ENCODE results near the gene UTP14C. TPM values are rescaled to one million over a fixed set of nuclear protein-coding genes. Genes with fewer than 3 reads are reported as not detected.

UTP14C gene
- total and polyA plus RNA-seq, 2 of the 13 experiments (the other 11 are each of a cell fraction or from before 2014, with no cell fraction given): 8.8 to 12.2 TPM

DNA sequence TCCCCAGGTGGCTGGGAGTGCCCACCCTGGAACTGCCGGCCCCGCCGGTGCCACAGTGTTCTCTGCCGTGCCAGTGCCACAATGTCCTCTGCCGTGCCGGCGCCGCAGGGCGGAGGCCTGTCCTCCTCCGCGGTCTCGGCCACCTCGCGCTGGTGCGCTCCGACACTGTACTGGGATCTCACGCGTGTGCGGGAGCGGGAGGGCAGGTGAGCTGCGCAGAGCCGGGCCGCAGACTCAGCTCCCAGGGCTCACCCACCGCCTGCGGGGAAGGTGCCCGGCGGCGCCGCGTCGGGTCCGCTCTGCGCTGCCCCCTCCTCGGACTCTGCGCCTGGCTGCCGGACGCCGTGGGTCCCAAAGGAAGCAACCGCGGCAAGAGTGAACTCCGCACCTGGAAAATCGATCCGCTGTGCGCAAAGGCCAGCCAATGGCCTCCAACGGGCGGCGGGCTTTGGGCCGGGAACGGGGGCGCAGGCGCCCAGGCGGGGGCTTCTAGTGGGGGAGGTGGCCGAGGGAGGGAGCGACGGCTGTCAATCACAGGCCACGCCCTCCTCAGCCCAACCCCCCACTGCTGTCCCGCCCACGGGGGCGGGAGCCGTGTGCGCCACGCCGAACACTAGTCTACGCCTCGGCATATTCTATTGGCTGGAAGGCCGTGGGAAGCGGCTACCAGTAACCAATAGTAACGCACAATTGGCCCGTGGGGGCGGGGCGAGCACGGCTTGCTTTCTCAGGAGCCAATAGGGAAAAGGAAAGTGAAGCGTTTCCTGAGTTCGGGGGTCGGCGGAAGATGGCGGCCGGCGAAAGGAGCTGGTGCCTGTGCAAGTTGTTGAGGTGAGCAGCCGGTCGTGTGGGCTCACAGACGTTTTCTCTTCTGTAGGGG is 12.6 kb upstream of the UTP14C start, which contains the start of gene ALG11 (continued):
- TF ChIP-seq ZNF567 (CRISPR knock-in tag; IDR thresholded peaks at IDR 0.05; ENCODE audit: borderline replicate concordance) (peak; percentile 30; the same call in 1 of the 2 replicates), ZNF878 (CRISPR knock-in tag; IDR thresholded peaks at IDR 0.05) (0 out of 2 replicates have a peak, but pooled peaks have one; percentile 62), ZNF317 (CRISPR knock-in tag; IDR thresholded peaks at IDR 0.05) (peak; percentile 32; the same call in 1 of the 2 replicates), MATR3 (CRISPR knock-in tag; IDR thresholded peaks at IDR 0.05) (no peak), CAMTA2 (CRISPR knock-in tag; IDR thresholded peaks at IDR 0.05; ENCODE audit: borderline replicate concordance) (peak; percentile 82; the same call in 1 of the 2 replicates), SALL1 (CRISPR knock-in tag; IDR thresholded peaks at IDR 0.05) (peak; percentile 98), ZMAT3 (CRISPR knock-in tag; conservative IDR thresholded peaks at IDR 0.05) (peak; percentile 92; the same call in 1 of the 2 replicates), ZNF670 (CRISPR knock-in tag; IDR thresholded peaks at IDR 0.05; ENCODE audit: borderline replicate concordance) (no peak; the same call in 1 of the 2 replicates), ZNF614 (CRISPR knock-in tag; IDR thresholded peaks at IDR 0.05; ENCODE audit: borderline replicate concordance) (peak; percentile 74; the same call in 1 of the 2 replicates), SNAPC2 (CRISPR knock-in tag; IDR thresholded peaks at IDR 0.05) (peak; percentile 78), MAFF (IDR thresholded peaks at IDR 0.05; ENCODE audit: low read depth, low read length) (no peak), JUNB (CRISPR knock-in tag; IDR thresholded peaks at IDR 0.05; ENCODE audit: borderline replicate concordance) (no peak), KAT2B (IDR thresholded peaks at IDR 0.05; ENCODE audit: borderline replicate concordance, low read depth, low read length) (peak; percentile 70; the same call in 1 of the 2 replicates), SUZ12 (IDR thresholded peaks at IDR 0.05; ENCODE audit: low read depth, low read length) (no peak), ZNF619 (CRISPR knock-in tag; IDR thresholded peaks at IDR 0.05) (peak; percentile 70), POGZ (CRISPR knock-in tag; IDR thresholded peaks at IDR 0.05) (peak; percentile 91), ZNF225 (CRISPR knock-in tag; IDR thresholded peaks at IDR 0.05) (peak; percentile 79; the same call in 1 of the 2 replicates), ARHGAP35 (CRISPR knock-in tag; IDR thresholded peaks at IDR 0.05; ENCODE audit: borderline replicate concordance) (0 out of 2 replicates have a peak, but pooled peaks have one; percentile 36), ZNF883 (CRISPR knock-in tag; IDR thresholded peaks at IDR 0.05; ENCODE audit: not compliant biosample characterization) (peak; percentile 89), ZNF30 (CRISPR knock-in tag; IDR thresholded peaks at IDR 0.05) (no peak; the same call in 1 of the 2 replicates), ZFY (CRISPR knock-in tag; IDR thresholded peaks at IDR 0.05) (peak; percentile 73)
- TF ChIP-seq, protein P1, sequence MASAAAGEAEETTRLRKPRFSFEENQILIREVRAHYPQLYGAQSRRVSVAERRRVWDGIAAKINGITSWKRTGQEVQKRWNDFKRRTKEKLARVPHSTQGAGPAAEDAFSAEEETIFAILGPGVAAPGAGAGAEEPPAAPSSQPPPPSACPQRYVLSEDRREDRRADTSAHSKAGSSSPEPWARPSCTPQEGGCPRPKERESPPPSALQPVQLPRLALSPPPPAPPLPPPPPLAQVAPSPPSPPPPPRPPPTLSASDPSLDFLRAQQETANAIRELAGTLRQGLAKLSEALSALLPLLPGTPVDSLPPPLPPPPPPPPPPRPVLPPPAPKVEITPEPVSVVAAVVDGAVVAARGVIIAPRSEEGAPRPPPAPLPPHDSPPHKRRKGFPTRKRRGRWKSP (CRISPR knock-in tag; IDR thresholded peaks at IDR 0.05): peak; percentile 98
- TF ChIP-seq, protein P2, sequence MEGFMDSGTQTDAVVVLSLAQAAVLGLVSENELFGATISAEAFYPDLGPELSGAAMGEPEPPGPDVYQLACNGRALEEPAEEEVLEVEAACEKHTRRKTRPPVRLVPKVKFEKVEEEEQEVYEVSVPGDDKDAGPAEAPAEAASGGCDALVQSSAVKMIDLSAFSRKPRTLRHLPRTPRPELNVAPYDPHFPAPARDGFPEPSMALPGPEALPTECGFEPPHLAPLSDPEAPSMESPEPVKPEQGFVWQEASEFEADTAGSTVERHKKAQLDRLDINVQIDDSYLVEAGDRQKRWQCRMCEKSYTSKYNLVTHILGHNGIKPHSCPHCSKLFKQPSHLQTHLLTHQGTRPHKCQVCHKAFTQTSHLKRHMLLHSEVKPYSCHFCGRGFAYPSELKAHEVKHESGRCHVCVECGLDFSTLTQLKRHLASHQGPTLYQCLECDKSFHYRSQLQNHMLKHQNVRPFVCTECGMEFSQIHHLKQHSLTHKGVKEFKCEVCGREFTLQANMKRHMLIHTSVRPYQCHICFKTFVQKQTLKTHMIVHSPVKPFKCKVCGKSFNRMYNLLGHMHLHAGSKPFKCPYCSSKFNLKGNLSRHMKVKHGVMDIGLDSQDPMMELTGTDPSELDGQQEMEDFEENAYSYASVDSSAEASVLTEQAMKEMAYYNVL (CRISPR knock-in tag; IDR thresholded peaks at IDR 0.05; ENCODE audit: borderline replicate concordance): no peak
- TF ChIP-seq, protein P3, sequence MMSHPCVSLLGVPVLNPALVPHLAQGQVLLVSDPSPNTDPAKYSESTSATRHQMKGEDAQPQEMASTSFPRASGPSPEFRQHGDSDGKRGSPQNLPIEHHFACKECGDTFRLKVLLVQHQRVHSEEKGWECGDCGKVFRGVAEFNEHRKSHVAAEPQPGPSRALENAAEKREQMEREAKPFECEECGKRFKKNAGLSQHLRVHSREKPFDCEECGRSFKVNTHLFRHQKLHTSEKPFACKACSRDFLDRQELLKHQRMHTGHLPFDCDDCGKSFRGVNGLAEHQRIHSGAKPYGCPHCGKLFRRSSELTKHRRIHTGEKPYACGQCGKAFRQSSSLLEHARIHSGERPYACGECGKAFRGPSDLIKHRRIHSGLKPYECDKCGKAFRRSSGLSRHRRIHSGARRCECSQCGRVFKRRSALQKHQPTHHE (CRISPR knock-in tag; IDR thresholded peaks at IDR 0.05; ENCODE audit: borderline replicate concordance): no peak
